HFFc6 (cell line): ENCODE measurements around the gene JAKMIP2. TPM values are rescaled to one million over a fixed set of nuclear protein-coding genes. Genes with fewer than 3 reads are reported as not detected.

Experiments used
- DNase-seq: peaks from one replicate; pipeline ENCODE4 v3.0.0-alpha.2; 2018
- H3K27ac Mint-ChIP-seq: 2 replicates; pipeline ENCODE4 v1.8.0; 2020; ENCODE audit warnings: mild to moderate bottlenecking, mixed read lengths
- H3K27me3 Mint-ChIP-seq: 2 replicates; pipeline ENCODE4 v1.8.0; 2021; ENCODE audit warnings: mild to moderate bottlenecking, moderate library complexity, mixed read lengths; ENCODE audit not compliant: insufficient read depth
- H3K36me3 Mint-ChIP-seq: 2 replicates; pipeline ENCODE4 v1.8.0; 2021; ENCODE audit warnings: low read depth, mixed read lengths
- H3K4me1 Mint-ChIP-seq: 2 replicates; pipeline ENCODE4 v1.8.0; 2020; ENCODE audit warnings: low read depth, mixed read lengths
- H3K4me3 Mint-ChIP-seq: 2 replicates; pipeline ENCODE4 v1.8.0; 2020; ENCODE audit warnings: mild to moderate bottlenecking, moderate library complexity, mixed read lengths
- H3K9me3 Mint-ChIP-seq: 2 replicates; pipeline ENCODE4 v1.8.0; 2020; ENCODE audit warnings: mild to moderate bottlenecking, mixed read lengths
- total RNA-seq, 6 experiments: library from RNA; stranded (reverse); fragmentation: NEBNext Ultra II Directional; extraction: Animal tissue kit (Norgen Biotek cat#: 25700); gene quantifications; 2 replicates in 1 of 6; 3 replicates in 5 of 6; pipeline ENCODE4 v1.2.3, GENCODE V29; 2021
- TF ChIP-seq, protein P1 (sequence below): fragments of 200-600 bp; sonication (generic); IDR thresholded peaks from 2 replicates; pipeline ENCODE4 v1.5.0; 2021; ENCODE audit warnings: antibody characterized with exemption, mild to moderate bottlenecking

The JAKMIP2 gene
- total RNA-seq, 6 experiments from 2014 or later: not detected

DNA sequence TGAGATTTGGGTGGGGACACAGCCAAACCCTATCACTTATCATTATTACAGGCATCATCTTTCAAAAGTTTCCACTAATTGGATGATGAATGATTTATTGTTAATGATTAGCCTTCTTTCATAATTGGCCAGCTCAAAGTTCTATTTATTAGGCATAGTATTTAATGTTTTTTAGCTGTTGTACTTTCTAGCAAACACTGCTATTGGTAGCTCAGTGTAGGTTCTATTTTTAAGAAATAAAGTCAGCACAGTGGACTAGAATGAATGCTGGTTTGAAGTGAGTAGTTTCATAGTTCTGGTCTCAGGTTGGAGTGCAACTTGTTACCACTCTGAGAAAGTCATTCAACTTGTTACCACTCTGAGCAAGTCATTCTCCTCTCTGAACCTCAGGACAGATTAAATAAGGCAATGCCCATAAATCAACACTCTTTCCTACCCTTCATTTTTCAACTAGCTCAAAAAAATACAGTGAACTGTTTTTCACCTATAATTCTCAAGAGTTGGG is 46.9 kb downstream of the JAKMIP2 start:
- no peak overlapping the region for H3K27ac Mint-ChIP-seq
- no peaks in the 10 kb centered on the region for H3K4me1 Mint-ChIP-seq
- H3K4me3 Mint-ChIP-seq: no peak overlapping the region
- no peak for DNase-seq
- H3K27me3 Mint-ChIP-seq: peaks cover 2% of the 10 kb centered on the region; the same call in 1 of the 2 replicates
- TF ChIP-seq, protein P1, sequence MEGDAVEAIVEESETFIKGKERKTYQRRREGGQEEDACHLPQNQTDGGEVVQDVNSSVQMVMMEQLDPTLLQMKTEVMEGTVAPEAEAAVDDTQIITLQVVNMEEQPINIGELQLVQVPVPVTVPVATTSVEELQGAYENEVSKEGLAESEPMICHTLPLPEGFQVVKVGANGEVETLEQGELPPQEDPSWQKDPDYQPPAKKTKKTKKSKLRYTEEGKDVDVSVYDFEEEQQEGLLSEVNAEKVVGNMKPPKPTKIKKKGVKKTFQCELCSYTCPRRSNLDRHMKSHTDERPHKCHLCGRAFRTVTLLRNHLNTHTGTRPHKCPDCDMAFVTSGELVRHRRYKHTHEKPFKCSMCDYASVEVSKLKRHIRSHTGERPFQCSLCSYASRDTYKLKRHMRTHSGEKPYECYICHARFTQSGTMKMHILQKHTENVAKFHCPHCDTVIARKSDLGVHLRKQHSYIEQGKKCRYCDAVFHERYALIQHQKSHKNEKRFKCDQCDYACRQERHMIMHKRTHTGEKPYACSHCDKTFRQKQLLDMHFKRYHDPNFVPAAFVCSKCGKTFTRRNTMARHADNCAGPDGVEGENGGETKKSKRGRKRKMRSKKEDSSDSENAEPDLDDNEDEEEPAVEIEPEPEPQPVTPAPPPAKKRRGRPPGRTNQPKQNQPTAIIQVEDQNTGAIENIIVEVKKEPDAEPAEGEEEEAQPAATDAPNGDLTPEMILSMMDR: no peak
- H3K36me3 Mint-ChIP-seq: no peaks in the 10 kb centered on the region
- H3K9me3 Mint-ChIP-seq: peaks cover 6% of the 10 kb centered on the region; the same call in 1 of the 2 replicates

- Mint-ChIP-seq H3K4me1 (no peaks in the 10 kb centered on the region), H3K27ac (no peak overlapping the region)
Observed at GRCh38 chr5:147734894-147735293, 47.6 kb downstream of the JAKMIP2 start.

GRCh38 chr5:147733075-147733474 is 49.5 kb downstream of the JAKMIP2 start:
- H3K4me1 Mint-ChIP-seq: no peaks in the 10 kb centered on the region
- TF ChIP-seq, protein P1: no peak
- no peak for DNase-seq
- peaks cover 6% of the 10 kb centered on the region; the same call in 1 of the 2 replicates for H3K9me3 Mint-ChIP-seq
- H3K27ac Mint-ChIP-seq: no peak overlapping the region
- no peaks in the 10 kb centered on the region for H3K36me3 Mint-ChIP-seq
- no peaks in the 10 kb centered on the region for H3K27me3 Mint-ChIP-seq
- no peak overlapping the region for H3K4me3 Mint-ChIP-seq

More at GRCh38 chr5:147734894-147735293, 47.6 kb downstream of the JAKMIP2 start:
- Mint-ChIP-seq H3K27me3 (no peaks in the 10 kb centered on the region), H3K36me3 (no peaks in the 10 kb centered on the region), H3K4me3 (no peak overlapping the region), H3K9me3 (peaks cover 6% of the 10 kb centered on the region; the same call in 1 of the 2 replicates)
- TF ChIP-seq, protein P1: no peak
- no peak for DNase-seq

GRCh38 chr5:147732291-147732883 is 50.1 kb downstream of the JAKMIP2 start:
- TF ChIP-seq, protein P1: no peak
- no peak for DNase-seq
- Mint-ChIP-seq H3K4me3 (no peak overlapping the region), H3K27ac (no peak overlapping the region), H3K27me3 (no peaks in the 10 kb centered on the region), H3K36me3 (no peaks in the 10 kb centered on the region), H3K9me3 (peaks cover 6% of the 10 kb centered on the region; the same call in 1 of the 2 replicates), H3K4me1 (no peaks in the 10 kb centered on the region)

DNA sequence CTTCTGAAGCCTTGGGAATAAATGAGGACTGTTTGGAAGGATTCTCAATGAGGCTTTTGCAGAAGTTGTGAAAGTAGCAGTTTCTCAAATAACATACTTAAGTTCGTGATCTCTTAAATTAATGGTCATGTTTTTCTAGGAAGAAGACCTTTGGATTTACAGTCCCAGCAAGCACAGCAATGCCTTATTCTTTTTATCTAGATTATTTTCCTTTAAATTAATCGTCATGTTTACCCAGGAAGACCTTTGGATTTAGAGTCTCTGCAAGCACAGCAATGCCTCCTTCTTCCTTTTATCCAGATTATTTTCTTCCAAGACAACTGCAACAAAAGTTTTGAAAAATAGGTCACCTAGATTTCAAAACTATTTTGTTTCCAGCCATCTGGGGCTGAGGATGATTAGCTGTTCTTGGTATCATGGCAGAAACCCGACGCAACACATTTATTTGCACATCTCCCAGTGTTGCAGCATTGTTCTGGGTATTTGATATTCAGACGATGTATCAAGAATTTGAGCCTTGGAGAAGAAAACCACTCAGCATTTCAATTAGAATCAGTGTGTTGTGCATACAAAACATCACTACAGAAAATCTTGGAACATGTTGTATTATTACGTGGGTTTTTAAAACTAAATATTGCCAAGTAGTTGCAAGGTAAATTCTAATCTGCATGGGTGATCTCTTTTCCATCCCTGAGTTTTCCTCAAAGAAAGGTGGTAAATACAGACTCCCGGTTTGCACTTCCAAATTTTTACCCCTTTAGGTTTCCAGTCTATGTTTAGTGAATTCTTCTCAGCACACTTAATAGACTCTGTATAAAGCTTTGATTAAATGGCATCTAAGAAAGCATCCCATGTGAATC is 50.9 kb downstream of the JAKMIP2 start:
- H3K9me3 Mint-ChIP-seq: peaks cover 6% of the 10 kb centered on the region; the same call in 1 of the 2 replicates
- DNase-seq: no peak
- TF ChIP-seq, protein P1: no peak
- no peaks in the 10 kb centered on the region for H3K27me3 Mint-ChIP-seq
- H3K4me1 Mint-ChIP-seq: no peaks in the 10 kb centered on the region
- H3K4me3 Mint-ChIP-seq: no peak overlapping the region
- no peak overlapping the region for H3K27ac Mint-ChIP-seq
- H3K36me3 Mint-ChIP-seq: no peaks in the 10 kb centered on the region
